MM.1S (cell line): Measurements from ENCODE around the gene NIP7.

Source experiments
- EZH2 ChIP-seq: fragments of 300-600 bp; sonication (generic); optimal IDR thresholded peaks from 2 replicates; pipeline ENCODE3; 2017; ENCODE audit warnings: low read depth, mild to moderate bottlenecking, antibody characterized with exemption, low read length, mixed read lengths
- EZH2phosphoT487 ChIP-seq: fragments of 300-600 bp; sonication (generic); IDR thresholded peaks from 2 replicates; pipeline ENCODE4 v1.6.1; 2018; ENCODE audit warnings: antibody characterized with exemption, low read length
- TF ChIP-seq, protein P1 (sequence below): fragments of 300-600 bp; sonication (generic); IDR thresholded peaks from 2 replicates; pipeline ENCODE4 v1.5.1; 2016; ENCODE audit warnings: antibody characterized with exemption, low read length, mixed read lengths

DNA sequence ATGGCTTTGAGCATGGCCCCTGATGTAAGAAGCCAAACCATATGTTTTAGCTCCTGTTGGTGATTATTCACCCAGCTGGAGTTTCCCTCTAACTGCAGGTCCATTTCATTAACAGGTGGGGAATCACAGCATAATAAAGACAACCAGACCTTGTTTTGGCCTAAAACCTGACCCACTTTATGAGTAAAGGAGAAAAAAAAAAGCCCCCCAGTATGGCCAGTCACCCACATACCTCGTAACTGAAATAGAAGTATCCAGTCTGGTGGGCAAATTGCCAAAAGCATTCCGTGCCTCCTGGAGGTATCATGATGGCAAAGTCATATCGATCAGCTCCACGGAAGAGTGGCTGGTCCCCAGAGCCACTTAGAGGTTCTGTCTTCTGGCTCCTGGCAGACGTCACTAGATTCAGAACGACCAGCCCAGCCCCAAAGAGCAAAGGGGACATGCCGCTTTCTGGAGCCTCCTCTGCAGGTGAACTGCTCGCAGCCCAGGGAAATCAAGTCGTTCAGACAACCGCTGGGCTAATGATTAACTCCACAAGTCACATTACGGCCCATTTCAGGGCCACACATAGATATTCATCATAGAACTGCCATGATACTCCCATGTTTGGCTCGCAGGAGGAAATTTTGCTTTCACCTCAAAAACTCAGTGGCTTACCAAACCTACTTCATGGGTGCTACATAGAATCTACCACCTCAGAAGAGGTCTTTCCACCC, 11.9 kb downstream of the NIP7 start, which contains the start of gene TMED6:
- TF ChIP-seq, protein P1, sequence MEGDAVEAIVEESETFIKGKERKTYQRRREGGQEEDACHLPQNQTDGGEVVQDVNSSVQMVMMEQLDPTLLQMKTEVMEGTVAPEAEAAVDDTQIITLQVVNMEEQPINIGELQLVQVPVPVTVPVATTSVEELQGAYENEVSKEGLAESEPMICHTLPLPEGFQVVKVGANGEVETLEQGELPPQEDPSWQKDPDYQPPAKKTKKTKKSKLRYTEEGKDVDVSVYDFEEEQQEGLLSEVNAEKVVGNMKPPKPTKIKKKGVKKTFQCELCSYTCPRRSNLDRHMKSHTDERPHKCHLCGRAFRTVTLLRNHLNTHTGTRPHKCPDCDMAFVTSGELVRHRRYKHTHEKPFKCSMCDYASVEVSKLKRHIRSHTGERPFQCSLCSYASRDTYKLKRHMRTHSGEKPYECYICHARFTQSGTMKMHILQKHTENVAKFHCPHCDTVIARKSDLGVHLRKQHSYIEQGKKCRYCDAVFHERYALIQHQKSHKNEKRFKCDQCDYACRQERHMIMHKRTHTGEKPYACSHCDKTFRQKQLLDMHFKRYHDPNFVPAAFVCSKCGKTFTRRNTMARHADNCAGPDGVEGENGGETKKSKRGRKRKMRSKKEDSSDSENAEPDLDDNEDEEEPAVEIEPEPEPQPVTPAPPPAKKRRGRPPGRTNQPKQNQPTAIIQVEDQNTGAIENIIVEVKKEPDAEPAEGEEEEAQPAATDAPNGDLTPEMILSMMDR: no peak
- TF ChIP-seq EZH2: no peak
- TF ChIP-seq EZH2phosphoT487: no peak
